Measurements from ENCODE around the gene SP9.

DNA sequence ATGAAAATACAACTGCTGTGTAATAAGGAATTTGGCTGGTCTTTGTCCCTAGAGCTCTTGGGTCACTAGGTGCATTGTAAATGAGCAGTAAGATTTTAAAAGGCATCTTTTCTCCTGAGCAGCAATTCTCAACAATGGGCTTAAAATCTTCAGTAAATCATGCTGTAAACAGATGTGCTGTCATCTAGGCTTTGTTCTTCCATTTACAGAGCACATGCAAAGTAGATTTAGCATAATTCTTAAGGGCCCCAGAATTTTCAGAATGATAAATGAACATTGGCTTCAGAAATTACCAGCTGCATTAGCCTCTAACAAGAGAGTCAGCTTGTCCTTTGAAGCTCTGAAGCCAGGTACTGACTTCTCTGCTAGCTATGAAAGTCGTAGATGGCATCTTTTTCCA lies 33.9 kb downstream of the SP9 start:
- TF ChIP-seq, protein P1, sequence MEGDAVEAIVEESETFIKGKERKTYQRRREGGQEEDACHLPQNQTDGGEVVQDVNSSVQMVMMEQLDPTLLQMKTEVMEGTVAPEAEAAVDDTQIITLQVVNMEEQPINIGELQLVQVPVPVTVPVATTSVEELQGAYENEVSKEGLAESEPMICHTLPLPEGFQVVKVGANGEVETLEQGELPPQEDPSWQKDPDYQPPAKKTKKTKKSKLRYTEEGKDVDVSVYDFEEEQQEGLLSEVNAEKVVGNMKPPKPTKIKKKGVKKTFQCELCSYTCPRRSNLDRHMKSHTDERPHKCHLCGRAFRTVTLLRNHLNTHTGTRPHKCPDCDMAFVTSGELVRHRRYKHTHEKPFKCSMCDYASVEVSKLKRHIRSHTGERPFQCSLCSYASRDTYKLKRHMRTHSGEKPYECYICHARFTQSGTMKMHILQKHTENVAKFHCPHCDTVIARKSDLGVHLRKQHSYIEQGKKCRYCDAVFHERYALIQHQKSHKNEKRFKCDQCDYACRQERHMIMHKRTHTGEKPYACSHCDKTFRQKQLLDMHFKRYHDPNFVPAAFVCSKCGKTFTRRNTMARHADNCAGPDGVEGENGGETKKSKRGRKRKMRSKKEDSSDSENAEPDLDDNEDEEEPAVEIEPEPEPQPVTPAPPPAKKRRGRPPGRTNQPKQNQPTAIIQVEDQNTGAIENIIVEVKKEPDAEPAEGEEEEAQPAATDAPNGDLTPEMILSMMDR (IDR thresholded peaks at IDR 0.05 in 2 of 3, conservative IDR thresholded peaks at IDR 0.05 in 1 of 3; ENCODE audit: control insufficient read depth in 2 of 3, extremely low read depth in 1 of 3, insufficient read depth in 1 of 3, low read depth in 3 of 3, low read length in 3 of 3), result no peak
- no peak for TF ChIP-seq EED (IDR thresholded peaks at IDR 0.05; ENCODE audit: low read depth)
- no peak for TF ChIP-seq POLR2AphosphoS5 (IDR thresholded peaks at IDR 0.05; ENCODE audit: low read length)
- TF ChIP-seq TCF3 (IDR thresholded peaks at IDR 0.05; ENCODE audit: borderline replicate concordance, insufficient read depth, low read depth, low read length), result no peak
- no peak for TF ChIP-seq SREBF1 (IDR thresholded peaks at IDR 0.05; ENCODE audit: low read length)
- TF ChIP-seq SPI1 (IDR thresholded peaks at IDR 0.05; ENCODE audit: borderline replicate concordance, insufficient read depth, low read depth, low read length), result no peak
- TF ChIP-seq MXI1 (IDR thresholded peaks at IDR 0.05; ENCODE audit: low read depth, low read length), result no peak
- no peak for TF ChIP-seq KDM1A (IDR thresholded peaks at IDR 0.05; ENCODE audit: borderline replicate concordance)
- no peak for TF ChIP-seq BACH1 (IDR thresholded peaks at IDR 0.05; ENCODE audit: borderline replicate concordance)
- no peak for TF ChIP-seq JUND (IDR thresholded peaks at IDR 0.05; ENCODE audit: low read depth, low read length)

Measured in GM12878 (cell line).